ENCODE measurements around the gene HRAS.

The HRAS gene

GRCh38 chr11:507727-508515 is 27.5 kb downstream of the HRAS start:
- no peak for DNase-seq (ENCODE audit: low read depth in 2 of 2)

GRCh38 chr11:506995-507726 is 28.2 kb downstream of the HRAS start, which contains the start of gene RNH1:
TSS of gene RNH1 (minus strand) at chr11:507242. CDS start at chr11:502162, 5,080 bp downstream.
- DNase-seq (ENCODE audit: low read depth in 2 of 2), result peak; percentile 99

GRCh38 chr11:506238-506994 is 29.0 kb downstream of the HRAS start:
- peak; percentile 94 to 95 for DNase-seq (ENCODE audit: low read depth in 2 of 2)

GRCh38 chr11:504994-505344 is 30.4 kb downstream of the HRAS start:
- DNase-seq (ENCODE audit: low read depth in 2 of 2), result no peak

GRCh38 chr11:504053-504993 is 31.1 kb downstream of the HRAS start:
- no peak for DNase-seq (ENCODE audit: low read depth in 2 of 2)

GRCh38 chr11:503179-503981 is 32.0 kb downstream of the HRAS start:
- no peak for DNase-seq (ENCODE audit: low read depth in 2 of 2)

GRCh38 chr11:502288-503178 is 32.8 kb downstream of the HRAS start:
- no peak for DNase-seq (ENCODE audit: low read depth in 2 of 2)

- DNase-seq (ENCODE audit: low read depth in 2 of 2), result no peak
Observed at GRCh38 chr11:501683-502287, 33.6 kb downstream of the HRAS start.

GRCh38 chr11:501001-501682 is 34.2 kb downstream of the HRAS start:
- DNase-seq (ENCODE audit: low read depth in 2 of 2), result no peak

GRCh38 chr11:499201-500076 is 35.9 kb downstream of the HRAS start:
- DNase-seq (ENCODE audit: low read depth in 2 of 2), result no peak

GRCh38 chr11:498297-499181 is 36.8 kb downstream of the HRAS start:
- DNase-seq (ENCODE audit: low read depth in 2 of 2), result no peak

- DNase-seq (ENCODE audit: low read depth in 2 of 2), result no peak
Observed at GRCh38 chr11:497565-498296, 37.6 kb downstream of the HRAS start.

- no peak for DNase-seq (ENCODE audit: low read depth in 2 of 2)
Observed at GRCh38 chr11:496834-497564, 38.4 kb downstream of the HRAS start.

GRCh38 chr11:495537-495931 is 39.8 kb downstream of the HRAS start:
- no peak for DNase-seq (ENCODE audit: low read depth in 2 of 2)

Measured in activated CD8-positive, alpha-beta memory T cell treated with anti-CD3 and anti-CD28 coated beads for 4 hours (primary cell).